Measurements from ENCODE around the gene FXYD5.

DNA sequence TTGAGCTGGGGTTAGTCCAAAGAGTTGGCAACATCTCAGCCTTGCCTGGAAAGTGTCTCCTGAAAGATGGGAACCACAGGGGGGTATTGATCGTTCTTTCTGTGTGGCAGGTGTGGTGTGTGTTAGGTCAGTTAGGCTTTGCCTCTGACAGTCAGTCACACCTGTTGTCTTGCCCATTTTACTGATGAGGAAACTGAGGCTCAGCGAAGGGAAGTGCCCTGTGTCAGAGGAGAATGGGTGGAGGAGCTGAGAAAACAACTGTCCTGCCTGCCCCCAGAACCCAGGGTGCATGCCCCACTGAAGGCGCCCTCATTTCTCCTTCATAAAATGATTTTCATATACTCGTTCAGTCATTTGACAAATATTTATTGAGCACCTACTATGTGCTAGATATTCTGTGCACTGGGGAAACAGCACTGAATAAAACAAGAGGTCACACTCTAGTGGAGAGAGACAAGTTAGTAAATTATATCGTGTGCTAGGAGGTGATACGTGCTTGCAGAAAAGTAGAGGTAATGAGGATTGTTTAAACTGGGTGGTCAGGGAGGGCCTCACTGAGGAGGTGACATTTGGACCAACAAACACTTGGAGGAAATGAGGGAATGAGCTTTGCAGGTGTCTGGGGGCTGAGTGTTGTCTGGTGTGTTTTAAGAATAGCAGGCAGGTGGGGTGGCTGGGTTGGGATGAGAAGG is 1.6 kb downstream of the FXYD5 start:
- TF ChIP-seq MAFK (IDR thresholded peaks at IDR 0.05; ENCODE audit: partially characterized antibody) (no peak), HOXA7 (CRISPR knock-in tag; IDR thresholded peaks at IDR 0.05) (no peak), EP300 (IDR thresholded peaks at IDR 0.05) (no peak), JUN (IDR thresholded peaks at IDR 0.05) (no peak), SMC3 (IDR thresholded peaks at IDR 0.05) (no peak), MAZ (IDR thresholded peaks at IDR 0.05; ENCODE audit: borderline replicate concordance, low read depth, low read length) (no peak), NR3C1 (IDR thresholded peaks at IDR 0.05) (no peak), POLR2A (IDR thresholded peaks at IDR 0.05; ENCODE audit: low read length) (no peak), JUNB (IDR thresholded peaks at IDR 0.05) (no peak), ESRRA (IDR thresholded peaks at IDR 0.05; ENCODE audit: borderline replicate concordance, low read length) (no peak)
- TF ChIP-seq, protein P1, sequence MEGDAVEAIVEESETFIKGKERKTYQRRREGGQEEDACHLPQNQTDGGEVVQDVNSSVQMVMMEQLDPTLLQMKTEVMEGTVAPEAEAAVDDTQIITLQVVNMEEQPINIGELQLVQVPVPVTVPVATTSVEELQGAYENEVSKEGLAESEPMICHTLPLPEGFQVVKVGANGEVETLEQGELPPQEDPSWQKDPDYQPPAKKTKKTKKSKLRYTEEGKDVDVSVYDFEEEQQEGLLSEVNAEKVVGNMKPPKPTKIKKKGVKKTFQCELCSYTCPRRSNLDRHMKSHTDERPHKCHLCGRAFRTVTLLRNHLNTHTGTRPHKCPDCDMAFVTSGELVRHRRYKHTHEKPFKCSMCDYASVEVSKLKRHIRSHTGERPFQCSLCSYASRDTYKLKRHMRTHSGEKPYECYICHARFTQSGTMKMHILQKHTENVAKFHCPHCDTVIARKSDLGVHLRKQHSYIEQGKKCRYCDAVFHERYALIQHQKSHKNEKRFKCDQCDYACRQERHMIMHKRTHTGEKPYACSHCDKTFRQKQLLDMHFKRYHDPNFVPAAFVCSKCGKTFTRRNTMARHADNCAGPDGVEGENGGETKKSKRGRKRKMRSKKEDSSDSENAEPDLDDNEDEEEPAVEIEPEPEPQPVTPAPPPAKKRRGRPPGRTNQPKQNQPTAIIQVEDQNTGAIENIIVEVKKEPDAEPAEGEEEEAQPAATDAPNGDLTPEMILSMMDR (IDR thresholded peaks at IDR 0.05): no peak
- TF ChIP-seq, protein P2, sequence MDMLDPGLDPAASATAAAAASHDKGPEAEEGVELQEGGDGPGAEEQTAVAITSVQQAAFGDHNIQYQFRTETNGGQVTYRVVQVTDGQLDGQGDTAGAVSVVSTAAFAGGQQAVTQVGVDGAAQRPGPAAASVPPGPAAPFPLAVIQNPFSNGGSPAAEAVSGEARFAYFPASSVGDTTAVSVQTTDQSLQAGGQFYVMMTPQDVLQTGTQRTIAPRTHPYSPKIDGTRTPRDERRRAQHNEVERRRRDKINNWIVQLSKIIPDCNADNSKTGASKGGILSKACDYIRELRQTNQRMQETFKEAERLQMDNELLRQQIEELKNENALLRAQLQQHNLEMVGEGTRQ (IDR thresholded peaks at IDR 0.05): no peak
- TF ChIP-seq, protein P3, sequence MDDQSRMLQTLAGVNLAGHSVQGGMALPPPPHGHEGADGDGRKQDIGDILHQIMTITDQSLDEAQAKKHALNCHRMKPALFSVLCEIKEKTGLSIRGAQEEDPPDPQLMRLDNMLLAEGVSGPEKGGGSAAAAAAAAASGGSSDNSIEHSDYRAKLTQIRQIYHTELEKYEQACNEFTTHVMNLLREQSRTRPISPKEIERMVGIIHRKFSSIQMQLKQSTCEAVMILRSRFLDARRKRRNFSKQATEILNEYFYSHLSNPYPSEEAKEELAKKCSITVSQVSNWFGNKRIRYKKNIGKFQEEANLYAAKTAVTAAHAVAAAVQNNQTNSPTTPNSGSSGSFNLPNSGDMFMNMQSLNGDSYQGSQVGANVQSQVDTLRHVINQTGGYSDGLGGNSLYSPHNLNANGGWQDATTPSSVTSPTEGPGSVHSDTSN (IDR thresholded peaks at IDR 0.05): no peak
- TF ChIP-seq, protein P4, sequence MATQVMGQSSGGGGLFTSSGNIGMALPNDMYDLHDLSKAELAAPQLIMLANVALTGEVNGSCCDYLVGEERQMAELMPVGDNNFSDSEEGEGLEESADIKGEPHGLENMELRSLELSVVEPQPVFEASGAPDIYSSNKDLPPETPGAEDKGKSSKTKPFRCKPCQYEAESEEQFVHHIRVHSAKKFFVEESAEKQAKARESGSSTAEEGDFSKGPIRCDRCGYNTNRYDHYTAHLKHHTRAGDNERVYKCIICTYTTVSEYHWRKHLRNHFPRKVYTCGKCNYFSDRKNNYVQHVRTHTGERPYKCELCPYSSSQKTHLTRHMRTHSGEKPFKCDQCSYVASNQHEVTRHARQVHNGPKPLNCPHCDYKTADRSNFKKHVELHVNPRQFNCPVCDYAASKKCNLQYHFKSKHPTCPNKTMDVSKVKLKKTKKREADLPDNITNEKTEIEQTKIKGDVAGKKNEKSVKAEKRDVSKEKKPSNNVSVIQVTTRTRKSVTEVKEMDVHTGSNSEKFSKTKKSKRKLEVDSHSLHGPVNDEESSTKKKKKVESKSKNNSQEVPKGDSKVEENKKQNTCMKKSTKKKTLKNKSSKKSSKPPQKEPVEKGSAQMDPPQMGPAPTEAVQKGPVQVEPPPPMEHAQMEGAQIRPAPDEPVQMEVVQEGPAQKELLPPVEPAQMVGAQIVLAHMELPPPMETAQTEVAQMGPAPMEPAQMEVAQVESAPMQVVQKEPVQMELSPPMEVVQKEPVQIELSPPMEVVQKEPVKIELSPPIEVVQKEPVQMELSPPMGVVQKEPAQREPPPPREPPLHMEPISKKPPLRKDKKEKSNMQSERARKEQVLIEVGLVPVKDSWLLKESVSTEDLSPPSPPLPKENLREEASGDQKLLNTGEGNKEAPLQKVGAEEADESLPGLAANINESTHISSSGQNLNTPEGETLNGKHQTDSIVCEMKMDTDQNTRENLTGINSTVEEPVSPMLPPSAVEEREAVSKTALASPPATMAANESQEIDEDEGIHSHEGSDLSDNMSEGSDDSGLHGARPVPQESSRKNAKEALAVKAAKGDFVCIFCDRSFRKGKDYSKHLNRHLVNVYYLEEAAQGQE (IDR thresholded peaks at IDR 0.05): no peak
